Activated CD8-positive, alpha-beta memory T cell treated with anti-CD3 and anti-CD28 coated beads for 4 hours (primary cell): ENCODE measurements around the gene WWTR1.

Source experiments
- DNase-seq, 2 donors: peaks; one replicate each; pipeline ENCODE4 v3.0.0-alpha.2; 2020; ENCODE audit warnings: low read depth in 2 of 2

WWTR1 gene

DNA sequence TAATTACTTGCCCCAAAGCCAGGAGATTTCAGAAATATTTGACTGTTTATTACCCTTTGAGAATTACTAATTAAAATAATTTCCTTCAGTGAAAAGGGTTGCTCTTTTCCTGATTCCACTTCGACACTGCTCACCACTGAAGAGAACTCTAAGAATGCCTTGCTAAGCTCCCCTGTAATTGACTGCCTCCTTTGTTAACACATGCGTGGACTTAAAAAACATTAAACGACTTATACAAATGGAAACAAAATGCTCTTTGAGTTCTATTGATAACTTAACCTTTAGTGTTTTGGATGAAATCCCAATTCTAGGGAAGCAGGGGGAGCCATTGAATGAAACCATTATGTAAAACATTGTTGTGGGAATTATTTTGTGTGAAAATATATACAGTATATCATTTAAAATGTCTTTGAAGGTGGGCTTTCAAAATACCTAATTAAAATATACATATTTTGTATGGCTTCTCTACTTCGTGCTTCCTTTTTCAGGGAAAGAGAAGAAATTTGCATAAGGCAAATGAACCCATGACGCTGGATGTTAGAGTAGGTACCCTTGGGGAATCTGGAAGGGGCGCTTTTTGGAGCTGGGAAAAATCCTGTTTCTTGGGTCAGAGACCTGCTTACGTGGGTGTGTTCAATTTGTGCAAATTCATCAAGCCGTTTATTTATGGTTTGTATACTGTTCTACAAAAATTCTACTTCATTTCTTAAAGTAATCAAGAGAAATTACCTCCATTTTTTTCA is 64.2 kb downstream of the WWTR1 start:
- DNase-seq = no peak

- no peak for DNase-seq
These were observed 65.0 kb downstream of the WWTR1 start for GRCh38 chr3:149592758-149593240.

- no peak for DNase-seq
These were observed 67.0 kb downstream of the WWTR1 start for GRCh38 chr3:149590691-149591441.

DNA sequence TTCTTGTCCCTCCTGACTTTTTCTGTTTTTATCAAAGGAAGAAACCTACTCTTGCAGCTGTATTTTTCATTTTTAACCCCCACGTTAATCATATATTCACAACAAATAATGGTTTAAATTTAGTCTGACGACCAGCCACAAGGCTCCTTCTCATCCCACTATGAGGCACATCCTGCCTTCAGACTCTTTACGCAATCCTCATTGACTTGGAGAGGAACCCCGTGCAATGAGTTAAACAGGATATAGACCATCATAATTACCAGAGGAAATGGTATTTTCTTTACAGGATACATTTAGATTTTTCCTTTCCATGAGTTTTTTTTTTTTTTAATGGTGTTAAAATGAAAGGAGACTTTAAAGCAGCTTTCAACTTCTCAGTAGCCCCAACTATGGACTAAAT is 68.5 kb downstream of the WWTR1 start:
- DNase-seq = no peak

GRCh38 chr3:149588909-149589308 is 68.9 kb downstream of the WWTR1 start:
- no peak for DNase-seq

- no peak for DNase-seq
These were observed 70.4 kb downstream of the WWTR1 start for GRCh38 chr3:149587383-149587782.

DNA sequence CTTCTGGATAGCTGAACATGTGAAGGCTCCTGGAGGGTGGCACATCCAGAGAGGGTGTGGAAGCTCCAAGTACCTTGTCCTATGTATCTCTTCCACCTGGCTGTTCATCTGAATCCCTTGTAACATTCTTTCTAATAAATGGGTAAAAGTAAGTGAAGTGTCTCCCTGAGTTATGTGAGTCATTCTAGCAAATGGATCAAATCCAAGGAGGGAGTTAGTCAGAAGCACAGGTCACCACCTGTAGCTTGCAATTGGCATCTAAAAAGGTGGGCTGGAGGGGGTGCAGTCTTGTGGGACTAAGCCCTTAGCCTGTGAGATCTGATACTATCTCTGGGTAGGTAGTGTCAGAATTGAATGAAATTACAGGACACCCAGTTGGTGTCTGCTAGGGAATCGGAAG is 71.0 kb downstream of the WWTR1 start:
- no peak for DNase-seq

- DNase-seq = no peak
These were observed 72.5 kb downstream of the WWTR1 start for GRCh38 chr3:149585401-149585726.

DNA sequence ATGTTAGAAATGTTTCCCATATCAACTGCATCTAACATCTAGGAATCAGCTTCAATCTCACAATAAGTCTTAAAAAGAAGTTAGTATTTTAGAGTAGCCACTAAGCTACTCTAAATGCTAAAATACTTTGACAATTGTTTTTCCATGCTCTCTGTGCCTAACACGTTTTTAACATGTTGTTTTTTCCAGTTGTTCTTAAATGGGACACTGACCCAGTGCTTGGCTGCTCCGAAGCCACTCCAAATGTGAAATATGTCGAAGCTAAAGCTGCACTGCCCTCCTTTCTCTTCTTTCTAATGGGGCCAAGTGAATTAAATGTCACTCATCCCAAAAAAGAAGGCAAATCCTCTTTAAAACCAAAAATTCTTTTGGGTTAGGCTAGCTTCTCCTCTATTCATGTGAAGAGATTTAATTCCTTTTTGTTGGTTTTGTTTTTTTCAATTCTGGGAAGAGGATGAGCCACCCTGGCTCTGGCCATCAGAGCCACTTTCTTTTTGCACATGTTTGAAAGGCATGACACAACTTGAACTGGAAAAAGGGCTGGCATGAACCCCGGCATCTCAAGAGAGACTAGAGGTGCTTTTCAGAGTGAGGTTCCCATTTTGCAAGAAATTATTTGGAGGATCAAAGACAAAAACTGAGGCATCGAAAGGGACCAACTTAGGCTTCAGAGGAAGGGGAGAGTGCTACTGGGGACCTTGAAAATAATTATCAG is 73.7 kb downstream of the WWTR1 start:
- DNase-seq = no peak

DNA sequence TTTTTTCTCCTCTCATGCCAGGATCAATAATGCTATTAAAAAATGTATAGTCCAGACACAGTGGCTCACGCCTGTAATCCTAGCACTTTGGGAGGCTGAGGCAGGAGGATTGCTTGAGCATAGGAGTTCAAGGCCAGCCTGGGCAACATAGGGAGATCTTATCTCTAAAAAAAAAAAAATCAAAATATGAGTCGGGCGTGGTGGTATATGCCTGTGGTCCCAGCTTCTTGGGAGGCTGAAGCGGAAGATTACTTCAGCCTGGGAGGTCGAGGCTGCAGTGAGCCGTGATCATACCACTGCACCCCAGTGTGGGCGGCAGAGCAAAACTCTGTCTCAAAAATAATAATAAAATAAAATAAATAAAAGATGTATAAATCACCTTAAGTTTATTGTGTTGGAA is 75.4 kb downstream of the WWTR1 start:
- no peak for DNase-seq

- DNase-seq = no peak
These were observed 76.0 kb downstream of the WWTR1 start for GRCh38 chr3:149581681-149582370.

DNA sequence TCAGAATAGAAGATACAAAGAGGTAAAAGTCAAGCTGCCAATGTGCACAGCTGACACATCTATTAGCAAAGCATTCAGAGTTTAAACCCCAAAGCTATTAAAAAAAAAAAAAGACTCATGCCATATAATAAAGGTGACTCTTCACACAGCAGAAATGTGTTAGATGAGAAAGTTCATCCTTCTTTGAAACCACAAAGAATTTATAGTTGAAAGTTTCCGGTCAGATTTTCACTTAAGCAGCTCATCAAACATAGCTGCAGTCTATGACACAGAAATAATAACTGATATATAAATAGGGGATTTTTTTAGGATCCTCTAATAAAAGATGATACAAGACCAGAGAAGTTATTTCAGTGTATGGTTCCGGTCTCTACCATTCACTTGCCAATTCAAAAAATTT is 76.6 kb downstream of the WWTR1 start:
- DNase-seq = no peak

DNA sequence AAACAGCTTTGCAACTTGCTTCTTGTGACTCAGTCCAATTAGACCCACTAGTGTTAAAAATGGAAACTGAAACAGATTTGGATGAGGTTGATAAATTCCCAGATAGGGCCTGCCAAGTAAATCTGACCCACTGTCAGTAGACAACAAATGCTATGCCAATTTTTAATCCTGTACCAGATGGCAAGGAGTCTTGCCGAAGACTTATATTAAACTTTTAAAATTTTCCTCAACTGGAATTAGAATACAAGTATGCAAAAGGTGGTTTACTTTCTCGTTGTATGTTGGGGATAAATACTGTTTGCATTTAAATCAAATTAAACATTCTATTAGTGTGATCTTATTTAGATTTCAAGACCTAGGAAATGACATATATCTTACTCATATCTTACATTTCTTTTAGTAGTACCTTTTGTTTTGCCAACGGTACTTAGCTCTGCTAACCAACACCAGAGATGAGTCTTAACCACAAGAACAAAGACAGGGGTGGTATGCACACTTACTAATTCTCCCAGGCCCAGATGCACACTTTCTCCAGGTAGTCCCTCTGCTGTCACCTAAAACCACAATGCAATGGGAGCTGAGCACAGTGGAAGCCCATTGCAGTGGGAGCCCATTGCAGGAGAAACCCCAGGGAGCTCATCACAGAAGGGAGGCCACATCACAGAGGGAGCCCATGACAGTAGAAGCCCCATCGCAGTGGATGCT is 77.8 kb downstream of the WWTR1 start:
- DNase-seq = no peak

DNA sequence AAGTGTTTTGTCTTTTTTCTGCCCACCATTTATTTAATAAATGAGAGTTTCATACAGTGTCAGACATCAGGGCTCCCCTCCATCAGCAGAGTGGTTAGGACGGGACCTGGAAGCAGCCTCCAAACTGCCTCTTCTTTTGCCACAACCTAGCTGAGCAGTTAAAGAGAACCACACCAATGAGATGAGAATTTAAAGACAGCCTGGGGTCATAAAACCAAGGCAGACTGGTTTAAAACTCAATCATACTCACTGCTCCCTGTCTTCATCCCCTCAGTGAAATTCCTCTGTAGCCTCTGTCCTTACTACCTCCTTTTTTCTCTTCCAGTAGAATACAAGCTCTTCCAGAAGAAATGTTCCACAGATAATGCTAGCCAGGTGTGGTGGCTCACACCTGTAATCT is 78.7 kb downstream of the WWTR1 start:
- DNase-seq = no peak

DNA sequence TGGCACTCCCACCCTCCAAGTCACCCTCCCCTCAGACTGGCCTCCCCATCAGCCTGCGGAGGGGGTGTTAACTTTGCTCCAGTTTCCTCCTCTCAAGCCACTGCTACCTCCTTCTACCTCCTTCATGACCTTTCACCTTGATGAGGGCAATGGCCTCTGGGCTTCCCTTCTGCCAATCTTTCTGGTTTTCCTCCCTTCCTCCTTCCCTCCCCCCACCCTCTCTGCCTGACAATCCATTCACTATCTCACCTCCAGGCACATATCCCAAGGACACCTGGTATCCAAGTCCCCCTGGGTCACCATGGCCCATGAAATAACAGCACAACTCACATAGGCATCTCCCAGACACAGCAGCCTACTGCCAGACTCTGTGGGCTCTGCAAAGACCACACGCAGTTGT is 80.0 kb downstream of the WWTR1 start:
- no peak for DNase-seq

GRCh38 chr3:149575961-149576564 is 81.8 kb downstream of the WWTR1 start:
- no peak for DNase-seq

GRCh38 chr3:149575213-149575960 is 82.4 kb downstream of the WWTR1 start:
- DNase-seq = no peak

GRCh38 chr3:149572796-149573414 is 84.9 kb downstream of the WWTR1 start:
- no peak for DNase-seq

- no peak for DNase-seq
These were observed 86.4 kb downstream of the WWTR1 start for GRCh38 chr3:149571381-149571780.

GRCh38 chr3:149570016-149570415 is 87.8 kb downstream of the WWTR1 start:
- DNase-seq = no peak
